H1 (cell line): ENCODE measurements around the gene HOMER1. TPM values are rescaled to one million over a fixed set of nuclear protein-coding genes. Genes with fewer than 3 reads are reported as not detected.

ENCODE experiments used
- CHD1 ChIP-seq: IDR thresholded peaks from 2 replicates; pipeline ENCODE4 v1.6.1; 2012; ENCODE audit warnings: low read depth, low read length, improper control_type of control experiment
- CREB1 ChIP-seq: IDR thresholded peaks from 2 replicates; pipeline ENCODE4 v1.6.1; 2012; ENCODE audit warnings: inconsistent platforms
- EGR1 ChIP-seq: IDR thresholded peaks from 2 replicates; pipeline ENCODE4 v1.6.1; 2011; ENCODE audit warnings: low read depth, low read length, borderline replicate concordance
- GABPA ChIP-seq: IDR thresholded peaks from 2 replicates; pipeline ENCODE4 v1.6.1; 2011; ENCODE audit warnings: mild to moderate bottlenecking, low read length, moderate library complexity, borderline replicate concordance; ENCODE audit not compliant: insufficient read depth
- GTF2F1 ChIP-seq: IDR thresholded peaks from 2 replicates; pipeline ENCODE4 v1.6.1; 2012; ENCODE audit warnings: low read depth, low read length, improper control_type of control experiment, borderline replicate concordance
- JUN ChIP-seq: IDR thresholded peaks from 2 replicates; pipeline ENCODE4 v1.6.1; 2011; ENCODE audit warnings: low read depth, mild to moderate bottlenecking, improper control_type of control experiment, low read length
- MAFK ChIP-seq: IDR thresholded peaks from 2 replicates; pipeline ENCODE4 v1.6.1; 2012; ENCODE audit warnings: low read depth, mild to moderate bottlenecking, improper control_type of control experiment, low read length
- SP2 ChIP-seq: IDR thresholded peaks from 2 replicates; pipeline ENCODE4 v1.6.1; 2012; ENCODE audit warnings: mild to moderate bottlenecking, low read length, inconsistent platforms
- SP4 ChIP-seq: IDR thresholded peaks from 2 replicates; pipeline ENCODE4 v1.6.1; 2012; ENCODE audit warnings: low read length, inconsistent platforms
- SRF ChIP-seq: IDR thresholded peaks from 2 replicates; pipeline ENCODE4 v1.6.1; 2011; ENCODE audit warnings: mild to moderate bottlenecking, low read depth, low read length, moderate library complexity
- TAF1 ChIP-seq: IDR thresholded peaks from 2 replicates; pipeline ENCODE4 v1.6.1; 2011; ENCODE audit warnings: mild to moderate bottlenecking, low read depth, low read length
- polyA plus RNA-seq, 7 experiments: library from polyadenylated mRNA; depleted of rRNA in 3 of 7; stranded (reverse) in 5 of 7; unstranded in 2 of 7; fragments of >200 nt in 5 of 7; fragments of 200-250 nt in 2 of 7; gene quantifications; 1 replicate in 5 of 7; 2 replicates in 1 of 7; 4 replicates in 1 of 7; pipeline versions ENCODE4 v1.2.1 to v1.2.3, GENCODE V29; 2011 to 2013; ENCODE audit warnings: missing spikeins in 2 of 7, mixed read lengths in 2 of 7
- total RNA-seq: library from RNA; stranded (reverse); fragmentation: NEBNext Ultra II Directional; extraction: Animal tissue kit (Norgen Biotek cat#: 25700); gene quantifications from 2 replicates; pipeline ENCODE4 v1.2.1, GENCODE V29; 2021
- TF ChIP-seq, protein P1 (sequence below): fragments of 300-600 bp; sonication (generic); IDR thresholded peaks from 2 replicates; pipeline ENCODE4 v1.7.1; 2012; ENCODE audit warnings: low read length, moderate library complexity, mild to moderate bottlenecking, inconsistent platforms; ENCODE audit not compliant: insufficient replicate concordance

The HOMER1 gene
- total and polyA plus RNA-seq, 2 of the 8 experiments (the other 6 are each of a cell fraction or from before 2014, with no cell fraction given) = 6.4 to 57.9 TPM

DNA sequence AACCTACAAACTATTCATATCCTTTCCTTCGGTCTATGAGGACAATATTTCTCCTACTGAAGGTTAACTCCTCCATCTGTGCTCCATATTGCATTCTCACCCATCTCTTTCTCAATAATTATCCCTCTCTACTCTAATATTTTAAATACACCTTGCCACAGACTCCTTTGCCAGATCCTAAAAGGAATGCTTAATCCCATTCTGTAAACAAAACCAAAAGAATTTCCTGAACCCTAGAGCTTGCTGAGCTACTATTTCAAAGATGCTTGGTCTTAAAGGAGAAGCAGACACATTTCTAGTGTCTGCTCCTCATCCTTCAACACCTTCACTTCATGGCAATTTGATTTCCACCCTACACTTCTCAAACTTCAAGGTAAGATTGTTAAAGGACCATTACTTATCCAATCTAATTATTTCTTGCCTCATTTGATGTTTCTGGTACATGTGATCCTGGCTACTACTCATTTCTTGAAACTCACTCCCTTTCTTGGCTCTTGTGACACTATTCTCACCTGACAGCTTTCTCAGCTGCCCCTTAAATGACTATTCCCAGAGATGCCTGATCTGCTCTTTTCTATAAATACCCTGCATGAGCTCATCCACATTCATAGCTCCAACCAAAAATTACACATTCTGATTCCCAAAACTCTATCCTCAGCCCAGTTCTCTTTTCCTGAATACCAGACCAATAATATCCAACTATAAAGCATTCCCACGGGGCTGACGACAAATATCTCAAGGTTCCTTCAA, 20.2 kb downstream of the HOMER1 start (continued):
- TF ChIP-seq, protein P1, sequence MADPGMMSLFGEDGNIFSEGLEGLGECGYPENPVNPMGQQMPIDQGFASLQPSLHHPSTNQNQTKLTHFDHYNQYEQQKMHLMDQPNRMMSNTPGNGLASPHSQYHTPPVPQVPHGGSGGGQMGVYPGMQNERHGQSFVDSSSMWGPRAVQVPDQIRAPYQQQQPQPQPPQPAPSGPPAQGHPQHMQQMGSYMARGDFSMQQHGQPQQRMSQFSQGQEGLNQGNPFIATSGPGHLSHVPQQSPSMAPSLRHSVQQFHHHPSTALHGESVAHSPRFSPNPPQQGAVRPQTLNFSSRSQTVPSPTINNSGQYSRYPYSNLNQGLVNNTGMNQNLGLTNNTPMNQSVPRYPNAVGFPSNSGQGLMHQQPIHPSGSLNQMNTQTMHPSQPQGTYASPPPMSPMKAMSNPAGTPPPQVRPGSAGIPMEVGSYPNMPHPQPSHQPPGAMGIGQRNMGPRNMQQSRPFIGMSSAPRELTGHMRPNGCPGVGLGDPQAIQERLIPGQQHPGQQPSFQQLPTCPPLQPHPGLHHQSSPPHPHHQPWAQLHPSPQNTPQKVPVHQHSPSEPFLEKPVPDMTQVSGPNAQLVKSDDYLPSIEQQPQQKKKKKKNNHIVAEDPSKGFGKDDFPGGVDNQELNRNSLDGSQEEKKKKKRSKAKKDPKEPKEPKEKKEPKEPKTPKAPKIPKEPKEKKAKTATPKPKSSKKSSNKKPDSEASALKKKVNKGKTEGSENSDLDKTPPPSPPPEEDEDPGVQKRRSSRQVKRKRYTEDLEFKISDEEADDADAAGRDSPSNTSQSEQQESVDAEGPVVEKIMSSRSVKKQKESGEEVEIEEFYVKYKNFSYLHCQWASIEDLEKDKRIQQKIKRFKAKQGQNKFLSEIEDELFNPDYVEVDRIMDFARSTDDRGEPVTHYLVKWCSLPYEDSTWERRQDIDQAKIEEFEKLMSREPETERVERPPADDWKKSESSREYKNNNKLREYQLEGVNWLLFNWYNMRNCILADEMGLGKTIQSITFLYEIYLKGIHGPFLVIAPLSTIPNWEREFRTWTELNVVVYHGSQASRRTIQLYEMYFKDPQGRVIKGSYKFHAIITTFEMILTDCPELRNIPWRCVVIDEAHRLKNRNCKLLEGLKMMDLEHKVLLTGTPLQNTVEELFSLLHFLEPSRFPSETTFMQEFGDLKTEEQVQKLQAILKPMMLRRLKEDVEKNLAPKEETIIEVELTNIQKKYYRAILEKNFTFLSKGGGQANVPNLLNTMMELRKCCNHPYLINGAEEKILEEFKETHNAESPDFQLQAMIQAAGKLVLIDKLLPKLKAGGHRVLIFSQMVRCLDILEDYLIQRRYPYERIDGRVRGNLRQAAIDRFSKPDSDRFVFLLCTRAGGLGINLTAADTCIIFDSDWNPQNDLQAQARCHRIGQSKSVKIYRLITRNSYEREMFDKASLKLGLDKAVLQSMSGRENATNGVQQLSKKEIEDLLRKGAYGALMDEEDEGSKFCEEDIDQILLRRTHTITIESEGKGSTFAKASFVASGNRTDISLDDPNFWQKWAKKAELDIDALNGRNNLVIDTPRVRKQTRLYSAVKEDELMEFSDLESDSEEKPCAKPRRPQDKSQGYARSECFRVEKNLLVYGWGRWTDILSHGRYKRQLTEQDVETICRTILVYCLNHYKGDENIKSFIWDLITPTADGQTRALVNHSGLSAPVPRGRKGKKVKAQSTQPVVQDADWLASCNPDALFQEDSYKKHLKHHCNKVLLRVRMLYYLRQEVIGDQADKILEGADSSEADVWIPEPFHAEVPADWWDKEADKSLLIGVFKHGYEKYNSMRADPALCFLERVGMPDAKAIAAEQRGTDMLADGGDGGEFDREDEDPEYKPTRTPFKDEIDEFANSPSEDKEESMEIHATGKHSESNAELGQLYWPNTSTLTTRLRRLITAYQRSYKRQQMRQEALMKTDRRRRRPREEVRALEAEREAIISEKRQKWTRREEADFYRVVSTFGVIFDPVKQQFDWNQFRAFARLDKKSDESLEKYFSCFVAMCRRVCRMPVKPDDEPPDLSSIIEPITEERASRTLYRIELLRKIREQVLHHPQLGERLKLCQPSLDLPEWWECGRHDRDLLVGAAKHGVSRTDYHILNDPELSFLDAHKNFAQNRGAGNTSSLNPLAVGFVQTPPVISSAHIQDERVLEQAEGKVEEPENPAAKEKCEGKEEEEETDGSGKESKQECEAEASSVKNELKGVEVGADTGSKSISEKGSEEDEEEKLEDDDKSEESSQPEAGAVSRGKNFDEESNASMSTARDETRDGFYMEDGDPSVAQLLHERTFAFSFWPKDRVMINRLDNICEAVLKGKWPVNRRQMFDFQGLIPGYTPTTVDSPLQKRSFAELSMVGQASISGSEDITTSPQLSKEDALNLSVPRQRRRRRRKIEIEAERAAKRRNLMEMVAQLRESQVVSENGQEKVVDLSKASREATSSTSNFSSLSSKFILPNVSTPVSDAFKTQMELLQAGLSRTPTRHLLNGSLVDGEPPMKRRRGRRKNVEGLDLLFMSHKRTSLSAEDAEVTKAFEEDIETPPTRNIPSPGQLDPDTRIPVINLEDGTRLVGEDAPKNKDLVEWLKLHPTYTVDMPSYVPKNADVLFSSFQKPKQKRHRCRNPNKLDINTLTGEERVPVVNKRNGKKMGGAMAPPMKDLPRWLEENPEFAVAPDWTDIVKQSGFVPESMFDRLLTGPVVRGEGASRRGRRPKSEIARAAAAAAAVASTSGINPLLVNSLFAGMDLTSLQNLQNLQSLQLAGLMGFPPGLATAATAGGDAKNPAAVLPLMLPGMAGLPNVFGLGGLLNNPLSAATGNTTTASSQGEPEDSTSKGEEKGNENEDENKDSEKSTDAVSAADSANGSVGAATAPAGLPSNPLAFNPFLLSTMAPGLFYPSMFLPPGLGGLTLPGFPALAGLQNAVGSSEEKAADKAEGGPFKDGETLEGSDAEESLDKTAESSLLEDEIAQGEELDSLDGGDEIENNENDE = no peak
- TF ChIP-seq CHD1 = no peak
- TF ChIP-seq SP4 = no peak
- TF ChIP-seq GABPA = no peak
- TF ChIP-seq CREB1 = no peak
- TF ChIP-seq MAFK = no peak
- TF ChIP-seq EGR1 = no peak
- no peak for TF ChIP-seq JUN
- no peak for TF ChIP-seq TAF1
- TF ChIP-seq SP2 = no peak
- no peak for TF ChIP-seq SRF
- no peak for TF ChIP-seq GTF2F1
